ENCODE measurements around the gene PPP1CA.

DNA sequence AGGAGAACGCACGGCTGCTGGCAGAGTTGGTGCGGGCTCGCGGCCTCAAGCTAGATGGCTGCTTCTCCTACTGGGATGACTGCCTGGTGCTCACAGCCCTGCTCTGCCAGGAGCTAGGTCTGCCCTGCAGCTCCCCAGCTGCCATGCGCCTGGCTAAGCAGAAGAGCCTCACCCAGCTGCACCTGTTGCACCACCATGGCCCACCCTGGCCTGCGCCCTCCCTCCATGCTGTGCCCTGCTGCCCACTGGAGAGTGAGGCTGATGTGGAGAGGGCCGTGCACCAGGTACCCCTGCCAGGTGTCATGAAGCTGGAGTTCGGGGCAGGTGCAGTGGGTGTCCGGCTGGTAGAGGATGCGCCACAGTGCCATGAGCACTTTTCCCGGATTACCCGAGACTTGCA is 21.8 kb upstream of the PPP1CA start:
- no peak for TF ChIP-seq POLR2AphosphoS5 (IDR thresholded peaks at IDR 0.05; ENCODE audit: low read depth)
- TF ChIP-seq, protein P1, sequence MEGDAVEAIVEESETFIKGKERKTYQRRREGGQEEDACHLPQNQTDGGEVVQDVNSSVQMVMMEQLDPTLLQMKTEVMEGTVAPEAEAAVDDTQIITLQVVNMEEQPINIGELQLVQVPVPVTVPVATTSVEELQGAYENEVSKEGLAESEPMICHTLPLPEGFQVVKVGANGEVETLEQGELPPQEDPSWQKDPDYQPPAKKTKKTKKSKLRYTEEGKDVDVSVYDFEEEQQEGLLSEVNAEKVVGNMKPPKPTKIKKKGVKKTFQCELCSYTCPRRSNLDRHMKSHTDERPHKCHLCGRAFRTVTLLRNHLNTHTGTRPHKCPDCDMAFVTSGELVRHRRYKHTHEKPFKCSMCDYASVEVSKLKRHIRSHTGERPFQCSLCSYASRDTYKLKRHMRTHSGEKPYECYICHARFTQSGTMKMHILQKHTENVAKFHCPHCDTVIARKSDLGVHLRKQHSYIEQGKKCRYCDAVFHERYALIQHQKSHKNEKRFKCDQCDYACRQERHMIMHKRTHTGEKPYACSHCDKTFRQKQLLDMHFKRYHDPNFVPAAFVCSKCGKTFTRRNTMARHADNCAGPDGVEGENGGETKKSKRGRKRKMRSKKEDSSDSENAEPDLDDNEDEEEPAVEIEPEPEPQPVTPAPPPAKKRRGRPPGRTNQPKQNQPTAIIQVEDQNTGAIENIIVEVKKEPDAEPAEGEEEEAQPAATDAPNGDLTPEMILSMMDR (IDR thresholded peaks at IDR 0.05; ENCODE audit: insufficient read depth, low read length), result no peak
- TF ChIP-seq, protein P2, sequence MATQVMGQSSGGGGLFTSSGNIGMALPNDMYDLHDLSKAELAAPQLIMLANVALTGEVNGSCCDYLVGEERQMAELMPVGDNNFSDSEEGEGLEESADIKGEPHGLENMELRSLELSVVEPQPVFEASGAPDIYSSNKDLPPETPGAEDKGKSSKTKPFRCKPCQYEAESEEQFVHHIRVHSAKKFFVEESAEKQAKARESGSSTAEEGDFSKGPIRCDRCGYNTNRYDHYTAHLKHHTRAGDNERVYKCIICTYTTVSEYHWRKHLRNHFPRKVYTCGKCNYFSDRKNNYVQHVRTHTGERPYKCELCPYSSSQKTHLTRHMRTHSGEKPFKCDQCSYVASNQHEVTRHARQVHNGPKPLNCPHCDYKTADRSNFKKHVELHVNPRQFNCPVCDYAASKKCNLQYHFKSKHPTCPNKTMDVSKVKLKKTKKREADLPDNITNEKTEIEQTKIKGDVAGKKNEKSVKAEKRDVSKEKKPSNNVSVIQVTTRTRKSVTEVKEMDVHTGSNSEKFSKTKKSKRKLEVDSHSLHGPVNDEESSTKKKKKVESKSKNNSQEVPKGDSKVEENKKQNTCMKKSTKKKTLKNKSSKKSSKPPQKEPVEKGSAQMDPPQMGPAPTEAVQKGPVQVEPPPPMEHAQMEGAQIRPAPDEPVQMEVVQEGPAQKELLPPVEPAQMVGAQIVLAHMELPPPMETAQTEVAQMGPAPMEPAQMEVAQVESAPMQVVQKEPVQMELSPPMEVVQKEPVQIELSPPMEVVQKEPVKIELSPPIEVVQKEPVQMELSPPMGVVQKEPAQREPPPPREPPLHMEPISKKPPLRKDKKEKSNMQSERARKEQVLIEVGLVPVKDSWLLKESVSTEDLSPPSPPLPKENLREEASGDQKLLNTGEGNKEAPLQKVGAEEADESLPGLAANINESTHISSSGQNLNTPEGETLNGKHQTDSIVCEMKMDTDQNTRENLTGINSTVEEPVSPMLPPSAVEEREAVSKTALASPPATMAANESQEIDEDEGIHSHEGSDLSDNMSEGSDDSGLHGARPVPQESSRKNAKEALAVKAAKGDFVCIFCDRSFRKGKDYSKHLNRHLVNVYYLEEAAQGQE (IDR thresholded peaks at IDR 0.05; ENCODE audit: insufficient replicate concordance, low read depth), result no peak
